GM18526 (cell line): ENCODE measurements around the gene PTAFR.

ENCODE experiments used
- POLR2A ChIP-seq: IDR thresholded peaks from 3 replicates; pipeline ENCODE4 v1.6.1; 2011; ENCODE audit not compliant: insufficient read length; ENCODE audit errors: extremely low read depth

Gene PTAFR

GRCh38 chr1:28160782-28161266, 15.7 kb downstream of the PTAFR start:
- no peak for TF ChIP-seq POLR2A

GRCh38 chr1:28159680-28160079, 16.8 kb downstream of the PTAFR start:
- TF ChIP-seq POLR2A, result no peak

- TF ChIP-seq POLR2A, result no peak
Measured at GRCh38 chr1:28159243-28159642, 17.2 kb downstream of the PTAFR start.

GRCh38 chr1:28157894-28158293, 18.6 kb downstream of the PTAFR start:
- TF ChIP-seq POLR2A, result no peak

GRCh38 chr1:28156821-28157220, 19.7 kb downstream of the PTAFR start:
- TF ChIP-seq POLR2A, result no peak

- TF ChIP-seq POLR2A, result no peak
Measured at GRCh38 chr1:28155628-28156027, 20.9 kb downstream of the PTAFR start.

- no peak for TF ChIP-seq POLR2A
Measured at GRCh38 chr1:28154078-28154594, 22.4 kb downstream of the PTAFR start.

- TF ChIP-seq POLR2A, result no peak
Measured at GRCh38 chr1:28150125-28150780, 26.2 kb downstream of the PTAFR start.

GRCh38 chr1:28148880-28149195, 27.7 kb downstream of the PTAFR start:
- TF ChIP-seq POLR2A, result no peak

- no peak for TF ChIP-seq POLR2A
Measured at GRCh38 chr1:28147264-28148094, 29.0 kb downstream of the PTAFR start.

GRCh38 chr1:28145728-28146127, 30.8 kb downstream of the PTAFR start:
- no peak for TF ChIP-seq POLR2A

- no peak for TF ChIP-seq POLR2A
Measured at GRCh38 chr1:28144203-28145135, 32.0 kb downstream of the PTAFR start.

GRCh38 chr1:28143496-28144202, 32.8 kb downstream of the PTAFR start:
- no peak for TF ChIP-seq POLR2A

- no peak for TF ChIP-seq POLR2A
Measured at GRCh38 chr1:28141685-28142084, 34.8 kb downstream of the PTAFR start.

GRCh38 chr1:28139025-28139712, 37.3 kb downstream of the PTAFR start:
- no peak for TF ChIP-seq POLR2A
